H1 (cell line): ENCODE measurements around the gene PLCB3. TPM values are rescaled to one million over a fixed set of nuclear protein-coding genes. Genes with fewer than 3 reads are reported as not detected.

ENCODE experiments used
- CTCF ChIA-PET: fragments of 300-600 bp; sonication (Branson Sonifier 250); formaldehyde crosslinking; loops from one replicate; lab custom pipeline; 2021; ENCODE audit not compliant: partially characterized antibody; lab: Charles Lee
- POLR2A ChIA-PET: fragments of 300-600 bp; sonication (Branson Sonifier 250); formaldehyde crosslinking; loops from one replicate; lab custom pipeline; 2021; ENCODE audit warnings: inconsistent platforms; ENCODE audit not compliant: partially characterized antibody; lab: Charles Lee
- DNase-seq, 2 experiments: peaks; one replicate each; pipeline versions ENCODE4 v3.0.0 to v3.0.0-alpha.2; 2010 to 2022; ENCODE audit warnings: low spot score in 2 of 2, low read depth in 1 of 2, mixed read lengths in 1 of 2
- FAIRE-seq: peaks from 2 replicates; lab custom pipeline; 2011; peaks lifted over from hg19 to GRCh38; lab: Jason Lieb, UNC
- H2AFZ ChIP-seq: 2 replicates; pipeline ENCODE4 v1.8.1; 2012; ENCODE audit warnings: low read length, inconsistent platforms
- H2AK5ac ChIP-seq: 2 replicates; pipeline ENCODE4 v1.6.1; 2013; ENCODE audit warnings: low read depth, low read length
- H2BK120ac ChIP-seq: replicated peaks from 2 replicates; pipeline ENCODE3; 2013; ENCODE audit warnings: low read depth, low read length, inconsistent platforms
- H2BK12ac ChIP-seq: 2 replicates; pipeline ENCODE4 v1.6.1; 2013; ENCODE audit warnings: low read depth, low read length
- H2BK15ac ChIP-seq: 2 replicates; pipeline ENCODE4 v1.6.1; 2013; ENCODE audit warnings: low read length
- H2BK20ac ChIP-seq: 2 replicates; pipeline ENCODE4 v1.6.1; 2013; ENCODE audit warnings: low read length
- H2BK5ac ChIP-seq: 2 replicates; pipeline ENCODE4 v1.6.1; 2013; ENCODE audit warnings: low read depth, low read length
- H3K14ac ChIP-seq: 2 replicates; pipeline ENCODE4 v1.6.1; 2013; ENCODE audit warnings: inconsistent platforms; ENCODE audit not compliant: insufficient read length
- H3K18ac ChIP-seq: 2 replicates; pipeline ENCODE4 v1.6.1; 2013; ENCODE audit warnings: low read length; ENCODE audit errors: extremely low read depth
- H3K23ac ChIP-seq: 2 replicates; pipeline ENCODE4 v1.6.1; 2013; ENCODE audit warnings: inconsistent platforms; ENCODE audit not compliant: insufficient read length
- H3K23me2 ChIP-seq: 2 replicates; pipeline ENCODE4 v1.6.1; 2013; ENCODE audit warnings: low read depth, low read length
- H3K27ac ChIP-seq: 2 replicates; pipeline ENCODE4 v1.6.1; 2011; ENCODE audit warnings: low read depth, low read length, inconsistent platforms
- H3K27me3 ChIP-seq, 4 experiments: replicated peaks in 1 of 4; 1 replicate in 1 of 4; 2 replicates in 3 of 4; pipeline versions ENCODE4 v1.6.1 to v1.8.1; 2011 to 2013; ENCODE audit warnings: low read length in 3 of 4, mild to moderate bottlenecking in 3 of 4, inconsistent platforms in 2 of 4, mixed read lengths in 2 of 4, moderate library complexity in 1 of 4; ENCODE audit not compliant: control insufficient read depth in 3 of 4, insufficient read depth in 3 of 4; ENCODE audit errors: extremely low read depth in 1 of 4
- H3K36me3 ChIP-seq, 4 experiments: 2 replicates each; pipeline versions ENCODE4 v1.6.1 to v1.8.1; 2011 to 2013; ENCODE audit warnings: mild to moderate bottlenecking in 4 of 4, low read length in 3 of 4, moderate library complexity in 2 of 4, control low read depth in 1 of 4, inconsistent platforms in 1 of 4; ENCODE audit not compliant: insufficient read depth in 4 of 4, control insufficient read depth in 2 of 4
- H3K4ac ChIP-seq: replicated peaks from 2 replicates; pipeline ENCODE3; 2013; ENCODE audit warnings: low read length, low read depth, mixed read lengths, inconsistent platforms; ENCODE audit not compliant: insufficient read length
- H3K4me1 ChIP-seq, 4 experiments: replicated peaks in 1 of 4; 1 replicate in 1 of 4; 2 replicates in 3 of 4; pipeline versions ENCODE4 v1.6.1 to v1.8.1; 2011 to 2013; ENCODE audit warnings: low read length in 3 of 4, inconsistent platforms in 2 of 4, mixed read lengths in 1 of 4; ENCODE audit not compliant: insufficient read depth in 4 of 4, control insufficient read depth in 3 of 4
- H3K4me2 ChIP-seq, 2 experiments: 2 replicates each; pipeline versions ENCODE4 v1.6.1 to v1.8.1; 2011 to 2013; ENCODE audit warnings: low read depth in 2 of 2, low read length in 2 of 2, control low read depth in 1 of 2, inconsistent platforms in 1 of 2, mild to moderate bottlenecking in 1 of 2; ENCODE audit not compliant: insufficient read depth in 1 of 2
- H3K4me3 ChIP-seq, 4 experiments: fragments of 200-600, 300-600 bp in 1 of 4; sonication (generic), shearing (Covaris generic), sonication (Bioruptor Twin) in 1 of 4; 2 replicates each; pipeline versions ENCODE4 v1.5.1 to v1.8.1; 2011 to 2016; ENCODE audit warnings: low read length in 4 of 4, low read depth in 3 of 4, control low read depth in 2 of 4, inconsistent platforms in 2 of 4, mild to moderate bottlenecking in 2 of 4, mixed read lengths in 1 of 4, moderate library complexity in 1 of 4; ENCODE audit not compliant: insufficient read depth in 2 of 4; ENCODE audit errors: extremely low read depth in 1 of 4
- H3K56ac ChIP-seq: replicated peaks from 2 replicates; pipeline ENCODE3; 2013; ENCODE audit warnings: low read depth, mild to moderate bottlenecking, mixed read lengths, low read length, inconsistent platforms; ENCODE audit not compliant: insufficient read length
- H3K79me1 ChIP-seq: 2 replicates; pipeline ENCODE4 v1.6.1; 2013; ENCODE audit warnings: low read depth, low read length, control low read depth
- H3K79me2 ChIP-seq, 2 experiments: 2 replicates each; pipeline versions ENCODE4 v1.6.1 to v1.8.1; 2012 to 2013; ENCODE audit warnings: low read length in 2 of 2, mild to moderate bottlenecking in 2 of 2, inconsistent platforms in 1 of 2; ENCODE audit not compliant: insufficient read depth in 2 of 2, control insufficient read depth in 1 of 2
- H3K9ac ChIP-seq, 4 experiments: replicated peaks in 1 of 4; 1 replicate in 1 of 4; 2 replicates in 3 of 4; pipeline versions ENCODE4 v1.6.1 to v1.8.1; 2011 to 2013; ENCODE audit warnings: low read depth in 3 of 4, low read length in 3 of 4, control low read depth in 2 of 4, mild to moderate bottlenecking in 2 of 4, moderate library complexity in 2 of 4, inconsistent platforms in 1 of 4; ENCODE audit errors: extremely low read depth in 1 of 4
- H3K9me3 ChIP-seq, 2 experiments: 2 replicates each; pipeline versions ENCODE4 v1.6.1 to v1.8.1; 2012 to 2013; ENCODE audit warnings: mild to moderate bottlenecking in 2 of 2, moderate library complexity in 2 of 2, control low read depth in 1 of 2, inconsistent platforms in 1 of 2, low read depth in 1 of 2, low read length in 1 of 2, mixed read lengths in 1 of 2; ENCODE audit not compliant: insufficient read depth in 2 of 2
- H4K20me1 ChIP-seq, 2 experiments: replicated peaks in 1 of 2; 2 replicates each; pipeline versions ENCODE3 to v1.8.1; 2011 to 2013; ENCODE audit warnings: inconsistent platforms in 2 of 2, low read length in 2 of 2, mild to moderate bottlenecking in 1 of 2; ENCODE audit not compliant: insufficient read depth in 2 of 2, control insufficient read depth in 1 of 2
- H4K5ac ChIP-seq: 2 replicates; pipeline ENCODE4 v1.6.1; 2013; ENCODE audit warnings: low read length, low read depth, mixed read lengths, inconsistent platforms; ENCODE audit not compliant: insufficient read length
- H4K8ac ChIP-seq: 2 replicates; pipeline ENCODE4 v1.8.0; 2013; ENCODE audit warnings: mild to moderate bottlenecking, moderate library complexity, low read length, inconsistent platforms; ENCODE audit not compliant: insufficient read depth; ENCODE audit errors: extremely low read depth
- H4K91ac ChIP-seq: replicated peaks from 2 replicates; pipeline ENCODE3; 2013; ENCODE audit warnings: low read length, mixed read lengths, inconsistent platforms; ENCODE audit not compliant: insufficient read length
- BCL11A ChIP-seq, 2 experiments: IDR thresholded peaks; one replicate each; pipeline ENCODE4 v1.6.1; 2011; ENCODE audit warnings: low read depth in 2 of 2, low read length in 2 of 2, mild to moderate bottlenecking in 2 of 2
- WGBS, 2 experiments: shearing (Covaris generic) in 1 of 2; methylation state at CpG; one replicate each; pipeline versions ENCODE4 v1.1.6 to v1.1.7; 2013 to 2015; ENCODE audit warnings: low lambda C conversion rate in 2 of 2, mixed read lengths in 2 of 2, inconsistent platforms in 1 of 2, low coverage in 1 of 2, missing lambda C conversion rate in 1 of 2; ENCODE audit not compliant: insufficient replicate concordance in 2 of 2, insufficient coverage in 1 of 2, insufficient read length in 1 of 2; ENCODE audit errors: extremely low coverage in 1 of 2, missing lambda C conversion rate in 1 of 2; 5-methylcytosine and 5-hydroxymethylcytosine counted together
- polyA plus RNA-seq, 7 experiments: library from polyadenylated mRNA; depleted of rRNA in 3 of 7; stranded (reverse) in 5 of 7; unstranded in 2 of 7; fragments of >200 nt in 5 of 7; fragments of 200-250 nt in 2 of 7; gene quantifications; 1 replicate in 5 of 7; 2 replicates in 1 of 7; 4 replicates in 1 of 7; pipeline versions ENCODE4 v1.2.1 to v1.2.3, GENCODE V29; 2011 to 2013; ENCODE audit warnings: missing spikeins in 2 of 7, mixed read lengths in 2 of 7
- total RNA-seq: library from RNA; stranded (reverse); fragmentation: NEBNext Ultra II Directional; extraction: Animal tissue kit (Norgen Biotek cat#: 25700); gene quantifications from 2 replicates; pipeline ENCODE4 v1.2.1, GENCODE V29; 2021

PLCB3 gene
- total and polyA plus RNA-seq, 2 of the 8 experiments (the other 6 are each of a cell fraction or from before 2014, with no cell fraction given) = 47.2 to 104 TPM

DNA sequence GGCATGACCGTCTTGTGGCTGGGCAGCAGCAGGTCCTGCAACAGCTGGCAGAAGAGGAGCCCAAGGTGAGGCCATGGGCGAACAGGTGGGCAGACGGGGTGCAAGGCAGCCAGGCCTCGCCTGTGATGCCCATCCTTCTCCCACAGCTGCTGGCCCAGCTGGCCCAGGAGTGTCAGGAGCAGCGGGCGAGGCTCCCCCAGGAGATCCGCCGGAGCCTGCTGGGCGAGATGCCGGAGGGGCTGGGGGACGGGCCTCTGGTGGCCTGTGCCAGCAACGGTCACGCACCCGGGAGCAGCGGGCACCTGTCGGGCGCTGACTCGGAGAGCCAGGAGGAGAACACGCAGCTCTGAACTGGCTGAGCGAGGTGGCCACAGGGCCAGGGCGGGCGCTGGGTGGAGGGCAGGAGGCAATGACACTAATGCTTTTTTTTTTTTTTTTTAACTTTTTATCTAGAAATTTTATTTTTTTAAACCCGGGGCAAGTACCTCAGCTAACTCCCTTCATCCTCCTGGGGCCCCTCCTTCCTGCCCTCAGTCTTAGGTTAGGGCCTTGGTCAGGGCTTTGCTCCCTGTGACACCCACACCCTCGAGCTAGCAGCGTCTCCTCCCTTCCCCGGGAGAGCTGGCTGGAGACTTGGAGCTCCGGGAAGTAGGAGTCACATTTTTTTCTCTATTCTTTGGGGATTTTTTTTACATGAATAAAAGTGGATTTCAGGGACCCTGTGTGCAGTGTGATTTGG, 16.0 kb downstream of the PLCB3 start:
- H3K36me3 ChIP-seq = peaks cover 10 to 41% (median 15%) of the 10 kb centered on the region in 4 experiments
- H4K8ac ChIP-seq = no peak overlapping the region
- H3K4me3 ChIP-seq = no peak overlapping the region
- no peak overlapping the region for H2BK15ac ChIP-seq
- peaks cover 4 to 9% of the 10 kb centered on the region in 2 experiments for H4K20me1 ChIP-seq
- H3K9ac ChIP-seq = no peak overlapping the region
- no peak overlapping the region for H3K14ac ChIP-seq
- no peak overlapping the region for H2BK12ac ChIP-seq
- H2AK5ac ChIP-seq = no peak overlapping the region
- H3K4me2 ChIP-seq = no peak overlapping the region
- H3K79me2 ChIP-seq = 0 out of 4 replicates have a peak, but pooled peaks cover 0 to under 1% of the 10 kb centered on the region in 2 experiments
- no peak overlapping the region for H2AFZ ChIP-seq
- no peak for FAIRE-seq
- CTCF ChIA-PET = interaction anchor here (0.6 to 13.7 kb wide), 12 partner anchors 11 to 1592 kb away, joined by 3 to 168 read pairs (median 4); partner anchors contain the start of genes BAD, CATSPERZ, ESRRA and NUDT22
- TF ChIP-seq BCL11A (IDR thresholded peaks at IDR 0.05; ENCODE audit: low read depth in 2 of 2, low read length in 2 of 2) = no peak
- TF ChIP-seq, all 59 proteins: peak for 0
- no peak overlapping the region for H2BK120ac ChIP-seq
- H3K23me2 ChIP-seq = peaks cover 4% of the 10 kb centered on the region
- DNase-seq = no peak
- peaks cover 0 to 11% (median 5%) of the 10 kb centered on the region in 4 experiments; a peak in 5 of 7 replicates for H3K4me1 ChIP-seq
- no peak overlapping the region for H3K18ac ChIP-seq
- H3K23ac ChIP-seq = no peak overlapping the region
- no peak overlapping the region for H3K4ac ChIP-seq
- no peaks in the 10 kb centered on the region for H3K79me1 ChIP-seq
- no peak overlapping the region for H4K91ac ChIP-seq
- WGBS, 2 experiments = 92% methylated on average over 27 of the region's 27 CpGs; no CpG with 5 or more reads in 1 of the 2 experiments
- no peak overlapping the region for H4K5ac ChIP-seq
- H3K27me3 ChIP-seq = no peaks in the 10 kb centered on the region
- H3K9me3 ChIP-seq = no peaks in the 10 kb centered on the region
- H2BK5ac ChIP-seq = no peak overlapping the region
- POLR2A ChIA-PET = interaction anchor here (0.6 to 11.9 kb wide), 10 partner anchors 10 to 61 kb away, joined by 3 to 352 read pairs (median 36); partner anchors contain the start of genes BAD, ESRRA, FERMT3 and FKBP2
- H2BK20ac ChIP-seq = no peak overlapping the region
- H3K27ac ChIP-seq = no peak overlapping the region
- H3K56ac ChIP-seq = no peak overlapping the region
